GM12878 (cell line): ENCODE results near the gene SPATC1L. TPM values are rescaled to one million over a fixed set of nuclear protein-coding genes. Genes with fewer than 3 reads are reported as not detected.

Experiments
- ATAC-seq: fragments of 200-7000 bp; cut with Tn5 transposase; 3 replicates; pipeline ENCODE4 v1.9.1; 2020; ENCODE audit warnings: mild to moderate bottlenecking, moderate library complexity
- BruUV-seq: library from RNA; stranded (reverse); fragments of 400-500 nt; replicated peaks from 2 replicates; lab custom pipeline; 2021; lab: Mats Ljungman, UMichigan
- CTCF ChIA-PET: fragments of 300-600 bp; sonication (Branson Sonifier 250); formaldehyde crosslinking; extraction: SDS; loops from one replicate; lab custom pipeline; 2021; ENCODE audit warnings: inconsistent platforms; lab: Yijun Ruan, JAX
- POLR2A ChIA-PET: fragments of 350-600 bp; formaldehyde crosslinking; extraction: SDS; loops from one replicate; lab custom pipeline; 2021; ENCODE audit warnings: inconsistent platforms; lab: Charles Lee
- RAD21 ChIA-PET: fragments of 300-600 bp; sonication (Branson Sonifier 250); formaldehyde crosslinking; loops from one replicate; lab custom pipeline; 2023; ENCODE audit warnings: antibody characterized with exemption; ENCODE audit not compliant: unreplicated experiment; lab: Charles Lee
- SMC1A ChIA-PET: fragments of 300-600 bp; sonication (Branson Sonifier 250); formaldehyde crosslinking; loops from one replicate; lab custom pipeline; 2023; ENCODE audit not compliant: unreplicated experiment, uncharacterized antibody; lab: Charles Lee
- DNase-seq: peaks from one replicate; pipeline ENCODE4 v3.0.0-alpha.2; 2011; ENCODE audit warnings: low read depth, low spot score
- FAIRE-seq: peaks from 3 replicates; lab custom pipeline; 2011; peaks lifted over from hg19 to GRCh38; lab: Jason Lieb, UNC
- H2AFZ ChIP-seq: 2 replicates; pipeline ENCODE4 v1.6.0; 2011; ENCODE audit warnings: low read depth, low read length, control low read depth; ENCODE audit not compliant: control insufficient read depth
- H3K27ac ChIP-seq: 2 replicates; pipeline ENCODE4 v1.5.1; 2011; ENCODE audit warnings: control low read depth; ENCODE audit not compliant: control insufficient read depth, insufficient read depth
- H3K27me3 ChIP-seq, 2 experiments: replicated peaks in 1 of 2; 2 replicates each; pipeline versions ENCODE4 v1.6.0 to v1.6.1; 2011; ENCODE audit warnings: low read length in 1 of 2; ENCODE audit not compliant: control insufficient read depth in 2 of 2, insufficient read depth in 2 of 2
- H3K36me3 ChIP-seq, 2 experiments: 2 replicates each; pipeline ENCODE4 v1.5.1; 2011; ENCODE audit warnings: low read length in 1 of 2; ENCODE audit not compliant: control insufficient read depth in 2 of 2, insufficient read depth in 2 of 2
- H3K4me1 ChIP-seq: 2 replicates; pipeline ENCODE4 v1.6.1; 2011; ENCODE audit warnings: mild to moderate bottlenecking, low read length, moderate library complexity, mixed read lengths; ENCODE audit not compliant: control insufficient read depth, insufficient read depth
- H3K4me2 ChIP-seq: 2 replicates; pipeline ENCODE4 v1.6.0; 2011; ENCODE audit warnings: control low read depth; ENCODE audit not compliant: control insufficient read depth, insufficient read depth
- H3K4me3 ChIP-seq: fragments of 200-600 bp; sonication (generic); 2 replicates; pipeline ENCODE4 v1.5.1; 2016
- H3K79me2 ChIP-seq: 2 replicates; pipeline ENCODE4 v1.6.0; 2011; ENCODE audit warnings: low read length; ENCODE audit not compliant: control insufficient read depth, insufficient read depth
- H3K9ac ChIP-seq: 2 replicates; pipeline ENCODE4 v1.8.0; 2011; ENCODE audit warnings: low read length, control low read depth, mixed read lengths; ENCODE audit not compliant: control insufficient read depth, insufficient read depth
- H3K9me3 ChIP-seq: replicated peaks from 3 replicates; pipeline ENCODE4 v1.5.1; 2011; ENCODE audit warnings: mild to moderate bottlenecking, low read length; ENCODE audit not compliant: control insufficient read depth, insufficient read depth
- H4K20me1 ChIP-seq: 2 replicates; pipeline ENCODE4 v1.6.0; 2011; ENCODE audit not compliant: control insufficient read depth, insufficient read depth
- BCL11A ChIP-seq: IDR thresholded peaks from 2 replicates; pipeline ENCODE4 v1.6.1; 2011; ENCODE audit warnings: low read depth, low read length
- CHD2 ChIP-seq: IDR thresholded peaks from 2 replicates; pipeline ENCODE4 v1.6.1; 2011; ENCODE audit warnings: low read depth, low read length, improper control_type of control experiment, borderline replicate concordance
- CREM ChIP-seq: IDR thresholded peaks from 2 replicates; pipeline ENCODE4 v1.6.1; 2014; ENCODE audit warnings: antibody characterized with exemption, low read depth
- HDGF ChIP-seq: fragments of 450-650 bp; IDR thresholded peaks from 2 replicates; pipeline ENCODE4 v1.6.1; 2016; ENCODE audit warnings: antibody characterized with exemption
- NRF1 ChIP-seq: conservative IDR thresholded peaks from 2 replicates; pipeline ENCODE4 v1.6.1; 2011; ENCODE audit warnings: mild to moderate bottlenecking, low read depth, low read length, improper control_type of control experiment
- RCOR1 ChIP-seq: conservative IDR thresholded peaks from 2 replicates; pipeline ENCODE4 v1.6.1; 2012; ENCODE audit warnings: low read depth, low read length, improper control_type of control experiment
- RELA ChIP-seq: fragments of 450-650 bp; IDR thresholded peaks from 2 replicates; pipeline ENCODE4 v1.8.0; 2014; ENCODE audit warnings: borderline replicate concordance; ENCODE audit not compliant: partially characterized antibody
- SIN3A ChIP-seq: IDR thresholded peaks from 2 replicates; pipeline ENCODE4 v1.6.1; 2012; ENCODE audit warnings: low read depth, low read length, improper control_type of control experiment
- TAF1 ChIP-seq: IDR thresholded peaks from 2 replicates; pipeline ENCODE4 v1.6.1; 2011; ENCODE audit warnings: mild to moderate bottlenecking, low read depth, low read length, borderline replicate concordance
- ZNF592 ChIP-seq: fragments of 450-650 bp; IDR thresholded peaks from 2 replicates; pipeline ENCODE4 v1.6.1; 2017; ENCODE audit warnings: mild to moderate bottlenecking, moderate library complexity
- ZZZ3 ChIP-seq: IDR thresholded peaks from 2 replicates; pipeline ENCODE4 v1.6.1; 2011; ENCODE audit warnings: low read depth; ENCODE audit not compliant: control insufficient read depth, insufficient read length
- WGBS: methylation state at CpG from one replicate; pipeline ENCODE4 v1.1.6; 2016; ENCODE audit warnings: low lambda C conversion rate; ENCODE audit not compliant: insufficient replicate concordance, insufficient coverage; ENCODE audit errors: missing lambda C conversion rate; 5-methylcytosine and 5-hydroxymethylcytosine counted together
- in situ Hi-C: fragments of 300-500 bp; cut with MboI; formaldehyde crosslinking; loops from 9 replicates; pipeline ENCODE4 v1.14.3; 2018; ENCODE audit warnings: mixed read lengths
- intact Hi-C: fragments of 100-400 bp; cut with micrococcal nuclease; formaldehyde crosslinking; loops from one replicate; pipeline ENCODE4 v1.14.2; 2022; ENCODE audit not compliant: unreplicated experiment
- polyA plus RNA-seq, 11 experiments: library from polyadenylated mRNA; depleted of rRNA in 4 of 11; unstranded in 6 of 11; stranded (reverse) in 5 of 11; fragments of >200 nt; fragmentation: Nextera tagmentation in 4 of 11; fragmentation: Illumina TruSeq in 1 of 11; extraction: Ambion mirVana in 4 of 11; extraction: Trizol in 1 of 11; gene quantifications; 1 replicate in 1 of 11; 2 replicates in 10 of 11; pipeline versions ENCODE4 v1.2.1 to v1.2.3, GENCODE V29; 2011 to 2016; ENCODE audit warnings: inconsistent platforms in 2 of 11, missing spikeins in 2 of 11, low read depth in 1 of 11
- total RNA-seq, 4 experiments: library from RNA; depleted of rRNA in 3 of 4; stranded (reverse); fragments of >200 nt in 3 of 4; fragmentation: Illumina TruSeq in 1 of 4; extraction: Trizol in 1 of 4; gene quantifications; 2 replicates each; pipeline versions ENCODE4 v1.2.1 to v1.2.3, GENCODE V29; 2013 to 2021
- TF ChIP-seq, protein P1 (sequence below): IDR thresholded peaks from 2 replicates; pipeline ENCODE4 v1.6.1; 2011; ENCODE audit warnings: low read depth, low read length, improper control_type of control experiment, borderline replicate concordance
- TF ChIP-seq, protein P2 (sequence below): IDR thresholded peaks from 2 replicates; pipeline ENCODE4 v1.6.1; 2012; ENCODE audit warnings: low read depth, low read length, improper control_type of control experiment

Gene SPATC1L
- total and polyA plus RNA-seq, 10 of the 15 experiments (the other 5 are each of a cell fraction or from before 2014, with no cell fraction given), result 1.4 to 16.0 (median 7.0) TPM; not detected in 2

- WGBS, result 97% methylated on average over 37 of the region's 72 CpGs
- intact Hi-C loops (no loop called here), in situ Hi-C loops (no loop called here)
- ChIA-PET CTCF (no interaction called here), SMC1A (no interaction called here), POLR2A (no interaction called here), RAD21 (no interaction called here)
- Histone ChIP-seq H3K27me3 (no peaks in the 10 kb centered on the region), H3K9ac (no peak overlapping the region), H3K4me1 (no peaks in the 10 kb centered on the region), H2AFZ (no peak overlapping the region), H3K36me3 (no peaks in the 10 kb centered on the region), H3K9me3 (no peaks in the 10 kb centered on the region; the same call in 2 of the 3 replicates), H3K4me3 (no peak overlapping the region), H3K4me2 (no peak overlapping the region), H3K79me2 (no peaks in the 10 kb centered on the region), H3K27ac (no peak overlapping the region), H4K20me1 (no peaks in the 10 kb centered on the region)
- ATAC-seq (no peak), DNase-seq (no peak), FAIRE-seq (no peak)
- BruUV-seq, result no TSS peak
- TF ChIP-seq HDGF, result no peak
- no peak for TF ChIP-seq RELA
- no peak for TF ChIP-seq ZNF592
- TF ChIP-seq TAF1, result no peak
- TF ChIP-seq, protein P1, sequence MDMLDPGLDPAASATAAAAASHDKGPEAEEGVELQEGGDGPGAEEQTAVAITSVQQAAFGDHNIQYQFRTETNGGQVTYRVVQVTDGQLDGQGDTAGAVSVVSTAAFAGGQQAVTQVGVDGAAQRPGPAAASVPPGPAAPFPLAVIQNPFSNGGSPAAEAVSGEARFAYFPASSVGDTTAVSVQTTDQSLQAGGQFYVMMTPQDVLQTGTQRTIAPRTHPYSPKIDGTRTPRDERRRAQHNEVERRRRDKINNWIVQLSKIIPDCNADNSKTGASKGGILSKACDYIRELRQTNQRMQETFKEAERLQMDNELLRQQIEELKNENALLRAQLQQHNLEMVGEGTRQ, result no peak
- TF ChIP-seq ZZZ3, result no peak
- TF ChIP-seq, protein P2, sequence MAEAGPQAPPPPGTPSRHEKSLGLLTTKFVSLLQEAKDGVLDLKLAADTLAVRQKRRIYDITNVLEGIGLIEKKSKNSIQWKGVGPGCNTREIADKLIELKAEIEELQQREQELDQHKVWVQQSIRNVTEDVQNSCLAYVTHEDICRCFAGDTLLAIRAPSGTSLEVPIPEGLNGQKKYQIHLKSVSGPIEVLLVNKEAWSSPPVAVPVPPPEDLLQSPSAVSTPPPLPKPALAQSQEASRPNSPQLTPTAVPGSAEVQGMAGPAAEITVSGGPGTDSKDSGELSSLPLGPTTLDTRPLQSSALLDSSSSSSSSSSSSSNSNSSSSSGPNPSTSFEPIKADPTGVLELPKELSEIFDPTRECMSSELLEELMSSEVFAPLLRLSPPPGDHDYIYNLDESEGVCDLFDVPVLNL, result no peak
- TF ChIP-seq SIN3A, result no peak
- no peak for TF ChIP-seq CHD2
- TF ChIP-seq BCL11A, result no peak
- TF ChIP-seq RCOR1, result no peak
- no peak for TF ChIP-seq NRF1
- no peak for TF ChIP-seq CREM
These were observed 23.2 kb downstream of the SPATC1L start for GRCh38 chr21:46160907-46161632.
